GM18499 (cell line): ENCODE measurements around the gene TECR.
"Not testable (repeated sequence)": the region's sequence is repeated elsewhere in the genome, so short reads cannot be mapped to it uniquely, and the experiment has no call there.

Experiments used
- ATAC-seq: cut with Tn5 transposase; IDR thresholded peaks from one replicate; pipeline ENCODE4 v1.9.1; 2021; ENCODE audit warnings: moderate number of reproducible peaks; ENCODE audit not compliant: insufficient read depth, unreplicated experiment

The TECR gene

DNA sequence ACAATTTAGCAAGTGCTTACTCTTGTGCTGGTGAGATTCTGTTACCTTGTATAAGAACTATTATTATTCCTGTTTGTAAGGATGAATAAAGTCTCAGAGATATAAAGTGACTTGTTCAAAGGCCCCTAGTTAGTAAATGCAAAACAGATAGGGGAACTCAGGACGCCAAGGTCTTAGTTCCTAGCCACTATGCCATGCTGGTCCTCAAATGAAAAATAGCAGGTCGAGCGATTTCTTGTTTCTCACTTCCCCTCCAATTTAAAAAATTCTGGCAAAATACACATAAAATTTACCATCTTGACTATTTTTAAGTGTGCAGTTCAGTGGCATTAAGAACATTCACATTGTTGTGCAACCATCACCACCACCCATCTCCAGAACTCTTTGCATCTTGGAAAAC is 1.1 kb downstream of the TECR start:
- no peak for ATAC-seq

DNA sequence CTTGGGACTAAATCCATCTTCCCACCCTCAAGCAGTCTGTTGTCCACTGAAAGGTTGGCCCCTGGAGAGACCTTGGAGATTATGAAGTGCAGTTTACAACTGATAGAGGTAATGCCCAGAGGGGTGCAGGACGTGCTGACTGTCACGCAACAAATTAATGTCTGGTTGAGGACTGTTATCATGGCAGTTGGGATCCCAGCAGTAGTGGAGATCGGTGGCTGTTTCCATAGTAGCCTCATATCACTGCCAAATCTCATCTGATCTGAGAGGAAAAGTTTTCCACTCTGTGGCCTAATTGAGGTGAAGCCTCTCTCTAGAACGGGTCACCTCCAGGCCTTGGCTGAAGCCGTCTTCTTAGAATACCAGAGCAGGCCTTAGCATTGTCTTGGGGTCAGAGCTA is 4.1 kb downstream of the TECR start:
- no peak for ATAC-seq

DNA sequence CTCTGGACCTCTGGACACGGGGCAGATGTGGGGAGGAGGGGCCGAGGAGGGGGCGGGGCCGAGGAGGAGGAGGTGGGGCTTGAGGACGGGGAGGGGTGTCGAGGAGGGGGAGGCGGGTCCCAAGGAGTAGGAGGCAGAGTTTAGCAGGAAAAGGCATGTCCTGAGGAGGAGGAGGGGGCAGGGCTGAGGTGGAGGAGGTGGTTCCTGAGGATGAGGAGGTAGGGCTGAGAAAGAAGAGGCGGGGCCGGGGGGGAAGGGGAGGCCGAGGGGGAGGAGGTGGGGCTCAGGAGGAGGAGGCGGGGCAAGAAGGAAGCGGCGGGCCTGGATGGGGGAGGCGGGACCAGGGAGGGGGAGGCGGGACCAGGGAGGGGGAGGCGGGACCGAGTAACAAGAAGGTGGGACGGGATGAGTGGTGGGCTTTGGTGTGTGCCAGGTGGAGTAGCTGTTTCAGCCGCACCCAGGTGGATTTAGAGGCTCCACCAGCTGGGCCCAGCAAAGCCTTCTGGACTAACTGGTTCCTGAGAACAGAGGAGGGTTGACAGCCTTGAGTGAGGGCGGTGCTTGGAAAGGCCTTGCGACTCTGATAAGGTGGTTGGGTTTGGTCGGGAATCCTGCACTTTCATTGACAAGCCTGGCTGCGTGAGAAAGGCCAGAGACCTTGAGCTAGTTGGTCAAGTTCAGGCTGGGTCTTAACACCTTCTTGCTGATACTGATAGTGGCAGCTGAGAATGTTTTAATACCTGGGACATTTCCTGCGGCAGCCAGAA is 7.7 kb downstream of the TECR start:
- ATAC-seq, result no peak

DNA sequence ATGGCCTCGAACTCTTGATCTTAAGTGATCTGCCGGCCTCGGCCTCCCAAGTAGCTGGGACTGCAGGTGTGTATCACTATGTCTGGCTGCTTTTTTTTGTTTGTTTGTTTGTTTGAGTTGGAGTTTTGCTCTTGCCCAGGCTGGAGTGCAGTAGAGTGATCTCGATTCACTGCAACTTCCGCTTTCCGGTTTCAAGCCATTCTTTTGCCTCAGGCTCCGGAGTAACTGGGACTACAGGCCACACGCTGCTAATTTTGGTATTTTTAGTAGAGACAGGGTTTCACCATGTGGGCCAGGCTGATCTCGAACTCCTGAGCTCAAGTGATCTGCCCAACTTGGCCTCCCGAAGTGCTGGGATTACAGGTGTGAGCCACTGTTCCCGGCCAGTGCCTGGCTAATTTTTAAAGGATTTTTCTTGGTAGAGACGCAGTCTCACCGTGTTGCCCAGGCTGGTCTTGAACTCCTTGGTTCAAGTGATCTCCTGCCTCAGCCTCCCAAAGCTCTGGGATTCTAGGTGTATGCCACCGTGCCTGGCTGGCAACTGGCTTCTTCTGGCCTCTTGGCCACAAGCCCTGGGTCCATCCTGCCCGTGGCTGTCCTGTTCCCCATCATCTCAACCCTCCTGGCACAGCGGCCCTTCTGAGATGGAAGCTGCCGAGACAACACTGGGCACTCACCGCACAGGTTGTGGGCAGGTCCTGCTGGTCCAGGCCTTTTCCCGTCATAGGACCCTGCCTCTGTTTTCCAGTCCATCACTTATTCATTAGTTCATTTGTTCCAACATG is 11.5 kb downstream of the TECR start:
- no peak for ATAC-seq

DNA sequence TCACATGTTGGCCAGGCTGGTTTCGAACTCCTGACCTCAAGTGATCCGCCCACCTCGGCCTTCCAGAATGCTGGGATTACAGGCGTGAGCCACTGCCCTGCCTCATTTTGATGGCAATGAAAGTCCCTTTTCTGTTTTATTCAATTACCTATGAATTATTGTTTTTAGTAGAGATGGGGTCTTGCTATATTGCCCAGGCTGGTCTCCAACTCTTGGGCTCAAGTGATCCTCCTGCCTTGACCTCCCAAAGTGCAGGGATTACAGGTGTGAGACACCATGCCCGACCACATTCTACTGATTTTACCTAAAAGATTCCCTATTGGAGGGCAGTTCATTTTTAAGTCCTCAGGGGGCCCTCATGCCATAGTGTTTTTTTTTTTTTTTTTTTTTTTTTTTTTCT is 12.6 kb downstream of the TECR start:
- not testable (repeated sequence) for ATAC-seq

DNA sequence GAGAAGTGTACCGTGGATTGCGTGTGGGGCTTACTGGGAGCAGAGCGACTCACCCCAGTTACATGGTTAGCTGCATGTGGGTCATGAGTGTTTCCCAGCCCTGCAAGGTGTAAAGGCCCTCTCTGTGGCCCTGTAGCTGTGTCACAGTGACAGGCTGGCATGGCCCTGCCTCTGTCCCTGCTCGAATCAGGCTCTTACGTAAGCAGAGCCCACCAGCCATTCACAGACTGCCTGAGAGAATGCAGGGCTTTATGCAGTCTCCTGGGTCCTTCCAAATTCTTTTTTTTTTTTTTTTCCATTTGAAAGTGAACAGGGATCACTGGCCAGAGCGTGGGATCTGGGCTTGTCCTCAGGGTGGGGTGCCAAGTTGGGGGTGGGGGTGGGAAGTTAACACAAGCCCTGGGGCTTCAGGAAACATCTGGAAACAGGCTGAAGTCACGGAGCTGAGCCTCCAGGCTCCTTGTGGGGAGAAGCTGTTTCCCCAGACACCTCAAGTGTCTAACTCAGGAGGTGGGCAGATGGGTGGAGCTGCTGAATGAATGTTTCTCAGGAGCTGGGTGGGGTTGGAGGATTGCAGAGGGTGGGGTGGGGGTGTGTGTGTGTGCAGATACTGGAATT is 13.4 kb downstream of the TECR start:
- ATAC-seq, result no peak

DNA sequence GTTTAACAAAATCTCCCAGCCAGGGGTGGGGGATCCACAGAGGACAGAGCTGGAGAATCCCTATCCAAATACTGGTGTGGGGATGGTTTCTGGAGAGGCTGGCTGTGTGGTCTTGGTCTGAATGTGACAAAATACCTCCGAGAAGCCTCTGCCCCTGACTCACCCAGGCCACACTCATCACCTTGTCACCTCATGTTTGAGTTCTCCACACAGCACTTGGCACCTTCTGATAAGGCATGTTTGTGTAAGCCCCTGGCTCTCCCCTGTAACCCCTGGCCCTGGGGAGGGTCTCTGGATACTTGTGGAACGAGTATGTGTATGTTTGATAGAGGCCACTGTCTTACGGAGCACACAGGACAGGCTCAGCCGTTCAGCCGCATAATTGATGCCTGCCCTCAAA is 14.7 kb downstream of the TECR start:
- no peak for ATAC-seq

DNA sequence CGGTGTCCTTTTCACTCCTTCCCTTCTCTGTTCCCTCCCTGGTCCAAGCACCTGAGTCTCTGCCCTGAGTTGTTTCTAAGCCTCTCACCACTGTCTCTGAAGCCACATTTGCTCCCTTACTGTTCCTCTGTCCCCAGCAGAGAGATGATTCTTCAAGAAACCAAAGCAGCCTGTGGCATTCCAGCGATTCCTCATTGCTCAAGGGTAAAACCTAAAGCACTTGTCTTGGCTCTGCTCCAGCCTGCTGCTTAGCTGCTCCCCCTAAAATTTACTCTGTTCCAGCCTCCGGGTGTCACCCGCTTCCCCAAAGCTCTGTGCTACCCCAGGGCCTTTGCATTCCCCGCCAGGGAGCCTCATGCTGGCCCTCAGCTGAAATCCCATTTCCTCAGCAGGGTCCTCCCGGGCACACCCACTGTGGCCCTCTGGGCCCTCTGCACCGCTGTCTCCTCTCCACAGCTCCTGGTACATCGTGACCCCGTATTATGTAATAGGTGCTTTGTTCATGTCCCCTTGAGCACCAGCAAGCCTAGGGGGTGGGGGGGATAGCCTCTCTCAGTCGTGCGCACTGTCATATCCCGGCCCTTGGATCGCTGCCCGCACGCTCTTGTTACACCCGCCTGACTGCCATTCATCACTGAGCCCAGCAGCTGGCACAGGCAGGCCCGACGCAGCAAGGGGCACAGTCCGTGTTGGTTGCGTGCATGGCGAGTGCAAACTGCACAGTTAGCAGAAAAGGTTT is 15.8 kb downstream of the TECR start:
- ATAC-seq, result no peak

DNA sequence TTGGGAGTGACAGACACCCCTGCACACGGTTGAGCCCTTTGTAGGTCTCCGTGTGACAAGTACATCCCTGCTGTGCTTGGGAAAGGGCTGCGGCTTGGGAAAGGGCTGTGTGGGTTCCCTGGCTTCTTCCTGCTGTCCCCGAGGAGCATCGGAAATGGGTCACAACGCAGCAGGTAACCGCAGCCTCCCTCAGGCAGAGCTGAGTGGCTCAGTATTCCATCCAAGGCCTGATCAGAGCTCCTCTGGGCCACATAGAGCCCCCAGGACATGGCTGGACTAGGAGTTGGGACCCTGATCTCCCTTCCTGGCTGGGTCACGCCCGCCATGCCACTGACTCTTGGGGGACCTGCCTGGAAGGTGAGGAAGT is 16.3 kb downstream of the TECR start:
- ATAC-seq, result no peak

DNA sequence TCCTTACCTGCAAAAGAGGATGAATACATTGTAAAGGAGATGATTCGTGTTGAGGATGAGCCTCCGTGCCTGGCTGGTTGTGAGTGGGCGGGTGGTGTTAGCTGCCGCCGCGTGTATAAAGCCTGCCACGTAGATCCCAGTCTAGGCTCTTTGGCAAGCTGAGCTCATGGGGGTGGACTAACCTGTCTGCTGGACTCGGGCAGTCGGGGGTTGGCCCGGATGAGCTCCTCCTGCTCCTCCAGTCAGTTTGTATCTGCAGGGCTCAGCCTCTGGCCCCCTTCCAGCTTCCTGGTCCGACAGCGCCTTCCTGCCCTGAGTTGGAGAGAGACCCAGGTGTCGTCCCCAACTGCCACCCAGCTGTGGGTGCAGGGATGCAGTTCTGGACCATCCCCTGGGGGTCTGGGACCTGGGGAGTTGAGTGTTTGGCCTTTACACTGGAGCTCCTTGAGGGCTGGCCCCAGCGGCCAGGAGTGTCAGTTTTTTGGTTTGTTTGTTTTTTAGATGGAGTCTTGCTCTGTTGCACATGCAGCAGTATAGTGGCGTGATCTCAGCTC is 20.9 kb downstream of the TECR start:
- no peak for ATAC-seq

DNA sequence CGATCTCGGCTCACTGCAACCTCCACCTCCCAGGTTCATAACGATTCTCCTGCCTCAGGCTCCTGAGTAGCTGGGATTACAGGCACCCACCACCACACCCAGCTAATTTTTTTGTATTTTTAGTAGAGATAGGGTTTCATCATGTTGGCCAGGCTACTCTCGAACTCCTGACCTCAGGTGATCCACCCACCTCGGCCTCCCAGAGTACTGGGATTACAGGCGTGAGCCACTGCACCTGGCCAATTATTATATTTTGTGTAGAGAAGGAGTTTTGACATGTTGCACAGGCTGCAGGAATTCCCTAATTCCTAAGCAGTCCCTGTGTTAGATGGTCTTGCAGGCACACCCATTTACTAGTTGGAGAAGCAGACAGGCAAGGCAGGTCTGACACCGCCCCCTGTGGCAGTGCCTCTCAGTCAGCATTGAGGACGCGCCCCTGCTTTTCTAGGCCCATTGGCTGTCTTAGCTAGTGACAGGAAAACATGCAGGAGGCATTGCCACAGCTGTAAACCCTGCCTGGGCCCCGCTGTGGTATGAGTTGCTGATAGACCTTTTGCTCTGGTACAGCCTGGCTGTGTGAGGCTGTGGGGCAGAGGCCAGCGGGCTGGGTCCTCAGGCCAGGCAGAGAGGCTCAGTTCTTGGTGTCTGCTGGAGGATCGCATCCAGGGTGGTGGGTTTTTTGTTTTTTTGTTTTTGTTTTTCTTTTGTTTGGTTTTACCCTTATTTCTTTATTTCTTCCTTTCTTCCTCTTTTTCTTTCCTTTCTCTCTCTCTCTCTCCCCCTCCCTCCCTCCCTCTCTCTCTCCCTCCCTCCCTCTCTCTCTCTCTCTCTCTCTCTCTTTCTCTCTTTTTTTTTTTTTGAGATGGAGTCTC is 22.0 kb downstream of the TECR start:
- ATAC-seq, result not testable (repeated sequence)

DNA sequence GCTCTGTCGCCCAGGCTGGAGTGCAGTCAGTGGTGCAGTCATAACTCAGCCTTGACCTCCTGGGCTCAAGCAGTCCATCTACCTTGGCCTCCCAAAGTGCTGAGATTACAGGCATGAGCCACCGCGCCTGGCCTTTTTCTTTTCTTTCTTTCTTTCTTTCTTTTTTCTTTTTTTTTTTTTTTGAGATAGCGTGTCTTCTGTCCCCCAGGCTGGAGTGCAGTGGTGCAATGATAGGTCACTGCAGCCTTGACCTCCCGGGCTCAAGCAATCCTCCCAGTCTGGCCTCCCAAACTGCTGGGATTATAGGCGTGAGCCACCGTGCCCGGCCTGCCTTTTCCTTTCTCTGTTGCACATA is 22.6 kb downstream of the TECR start:
- ATAC-seq, result not testable (repeated sequence)

DNA sequence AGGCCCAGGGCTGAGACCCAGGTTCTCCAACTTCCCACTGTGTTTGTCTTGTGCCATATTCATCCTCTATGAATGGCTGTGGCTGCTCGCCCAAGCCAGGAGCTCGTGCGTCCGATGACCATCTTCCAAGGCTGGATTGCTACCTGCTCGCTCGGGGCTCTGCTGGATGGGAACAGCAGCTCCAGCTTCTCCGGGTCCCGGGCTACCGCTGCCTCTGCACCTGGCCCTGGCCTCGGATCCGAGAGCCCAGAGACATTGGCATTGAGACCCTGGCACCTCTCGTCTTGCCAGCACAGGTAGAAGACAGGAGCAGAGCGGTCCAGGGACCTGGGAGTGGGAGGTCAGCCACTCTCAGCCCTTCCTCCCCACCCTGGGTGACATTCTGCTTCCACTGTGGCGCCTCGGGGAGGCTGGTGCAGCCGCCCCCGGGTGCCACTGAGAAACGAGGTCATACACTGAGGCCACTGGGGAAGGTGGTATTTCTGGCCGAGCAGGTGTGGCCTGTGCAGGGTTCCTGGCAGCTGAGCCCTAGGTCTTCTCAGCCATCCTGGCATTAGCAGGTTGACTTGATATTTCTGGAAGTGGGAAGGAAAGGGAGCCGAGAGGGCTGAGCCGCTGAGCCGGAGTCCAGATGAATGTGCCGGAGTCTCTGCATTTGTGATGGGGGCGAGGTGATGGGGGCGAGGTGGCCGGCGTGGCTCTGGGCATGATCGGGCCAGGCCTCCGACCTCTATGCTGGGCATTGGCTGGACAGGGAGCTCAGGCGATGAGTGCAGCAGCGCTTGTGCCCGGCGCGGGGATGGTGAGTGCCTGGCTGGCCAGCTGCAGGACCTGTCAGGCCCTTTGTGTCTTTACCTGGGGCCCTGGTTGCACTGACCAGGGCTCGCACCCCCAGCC is 23.9 kb downstream of the TECR start:
- no peak for ATAC-seq

DNA sequence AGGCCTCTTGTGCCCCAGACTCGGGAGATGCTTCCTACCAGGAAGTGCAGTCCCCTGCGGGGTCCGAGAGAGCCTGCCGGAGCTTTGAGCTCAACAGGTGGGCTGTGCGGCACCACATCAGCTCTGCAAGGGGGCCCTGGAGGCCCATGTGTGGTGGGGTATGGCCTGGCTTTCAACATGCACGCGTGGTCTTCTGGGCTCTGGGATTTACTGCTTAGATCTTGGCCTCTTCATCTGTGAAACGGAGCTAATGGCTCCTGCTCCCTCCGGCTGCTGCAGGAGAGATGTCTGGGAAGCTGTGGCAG is 24.5 kb downstream of the TECR start:
- ATAC-seq, result no peak

DNA sequence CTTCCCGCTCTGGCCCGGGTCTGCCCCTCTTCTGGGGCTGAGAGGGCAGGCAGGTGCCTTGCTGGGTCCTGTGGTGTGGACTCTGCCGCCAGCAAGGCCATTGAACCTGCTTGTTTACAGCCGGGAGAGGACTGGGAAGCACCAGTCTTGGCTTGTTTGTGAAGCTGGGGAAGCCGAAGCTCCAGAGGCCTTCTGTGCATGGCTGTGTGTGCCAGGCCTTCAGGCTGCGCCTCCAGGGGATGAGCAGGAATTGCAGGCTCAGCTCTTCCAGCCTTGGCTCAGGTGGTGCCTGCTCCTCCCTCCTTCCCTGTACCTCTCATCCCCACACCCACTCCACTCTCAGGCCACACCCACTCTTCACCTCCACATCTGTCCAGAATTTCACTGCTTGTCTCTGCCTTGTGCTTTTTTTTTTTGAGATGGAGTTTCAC is 25.0 kb downstream of the TECR start:
- no peak for ATAC-seq

DNA sequence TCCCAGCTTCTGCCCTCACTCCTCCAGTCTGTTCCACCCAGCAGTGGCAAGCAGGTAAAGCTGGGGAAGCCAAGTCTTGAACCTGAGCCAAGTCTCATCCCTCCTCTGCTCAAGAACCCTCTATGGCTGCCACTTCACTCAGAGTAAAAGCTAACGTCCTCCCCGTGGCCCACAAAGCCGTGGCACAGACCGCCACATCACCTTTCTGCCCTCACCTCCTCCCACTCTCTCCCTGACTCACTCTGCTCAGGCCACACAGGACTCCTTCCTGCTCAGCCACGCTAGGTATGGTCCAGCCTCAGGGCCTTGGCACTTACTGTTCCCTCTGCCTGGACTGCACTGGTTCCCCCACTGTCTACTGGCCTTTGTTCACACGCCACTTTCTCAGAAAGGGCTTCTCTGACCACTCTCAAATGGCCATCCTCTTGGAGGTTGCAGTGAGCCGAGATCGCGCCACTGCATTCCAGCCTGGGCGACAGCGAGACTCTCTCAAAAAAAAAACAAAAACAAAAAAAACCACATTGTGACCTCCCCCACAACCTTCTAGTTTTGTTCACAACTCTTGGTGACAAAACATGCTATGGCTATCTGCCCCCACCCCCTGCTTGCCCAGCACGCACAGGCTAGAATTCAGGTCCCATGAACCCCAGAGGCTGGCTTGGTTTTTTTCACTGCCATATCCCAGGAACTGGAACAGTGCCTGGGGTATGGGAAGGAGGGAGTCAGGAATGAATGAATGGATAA is 26.7 kb downstream of the TECR start:
- no peak for ATAC-seq

DNA sequence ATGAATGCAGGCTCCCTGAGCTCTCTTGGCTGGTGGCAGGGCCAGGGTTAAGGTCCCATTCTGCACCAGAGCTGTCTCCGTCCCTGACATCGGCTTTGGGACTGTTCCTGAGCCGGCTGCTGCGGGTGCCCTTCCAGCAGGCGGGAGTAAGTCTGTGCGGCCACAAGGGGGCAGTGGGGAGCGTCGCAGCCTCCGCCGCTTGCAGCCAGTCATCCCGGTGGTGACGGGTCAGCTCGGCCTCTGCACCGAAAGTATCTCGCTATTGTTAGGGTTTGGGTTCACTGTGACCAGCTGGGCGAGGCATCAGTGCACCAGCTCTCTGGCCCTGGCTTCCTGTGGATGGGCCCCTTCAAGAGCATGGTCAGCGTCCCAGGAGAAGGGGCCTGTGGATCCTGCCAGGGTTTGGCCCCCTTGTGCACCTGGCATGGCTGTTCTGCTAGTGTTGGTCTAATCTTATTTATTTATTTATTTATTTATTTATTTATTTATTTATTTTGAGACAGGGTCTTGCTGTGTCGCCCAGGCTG is 27.3 kb downstream of the TECR start:
- no peak for ATAC-seq
